A549 (cell line): Measurements from ENCODE around the gene FAM20A.

Experiments used
- CHD2 ChIP-seq: fragments of 150-350 bp; IDR thresholded peaks from 2 replicates; pipeline ENCODE4 v1.6.1; 2014; ENCODE audit warnings: low read length; ENCODE audit not compliant: partially characterized antibody
- CTCF ChIP-seq: fragments of >200 bp; sonication (Bioruptor Twin); formaldehyde crosslinking; IDR thresholded peaks from 3 replicates; pipeline ENCODE4 v1.5.1; 2016
- JUN ChIP-seq, 2 experiments: fragments of >200 bp; sonication (Bioruptor Twin); formaldehyde crosslinking; IDR thresholded peaks; 2 replicates in 1 of 2; 3 replicates in 1 of 2; pipeline ENCODE4 v1.6.1; 2016 to 2017
- KDM1A ChIP-seq: fragments of 200-600 bp; sonication (generic); IDR thresholded peaks from 2 replicates; pipeline ENCODE4 v1.6.1; 2016; ENCODE audit warnings: low read depth, mild to moderate bottlenecking
- MAZ ChIP-seq: fragments of 150-350 bp; IDR thresholded peaks from 2 replicates; pipeline ENCODE4 v1.6.1; 2014; ENCODE audit warnings: antibody characterized with exemption, low read depth, low read length, borderline replicate concordance
- NFE2L2 ChIP-seq: fragments of 150-350 bp; conservative IDR thresholded peaks from 2 replicates; pipeline ENCODE4 v1.6.1; 2014; ENCODE audit warnings: low read length
- PBX3 ChIP-seq: IDR thresholded peaks from 2 replicates; pipeline ENCODE4 v1.6.1; 2012
- POLR2A ChIP-seq: IDR thresholded peaks from 2 replicates; pipeline ENCODE4 v1.6.1; 2012; ENCODE audit warnings: mild to moderate bottlenecking, low read length
- RNF2 ChIP-seq: fragments of 200-600 bp; sonication (generic); IDR thresholded peaks from 2 replicates; pipeline ENCODE4 v1.6.1; 2016; ENCODE audit warnings: low read depth, mild to moderate bottlenecking, antibody characterized with exemption, moderate library complexity, borderline replicate concordance
- SMC3 ChIP-seq: fragments of >200 bp; sonication (Bioruptor Twin); formaldehyde crosslinking; IDR thresholded peaks from 3 replicates; pipeline ENCODE4 v1.6.1; 2018; ENCODE audit warnings: inconsistent platforms

GRCh38 chr17:68573338-68573737 lies 27.8 kb downstream of the FAM20A start:
- no peak for TF ChIP-seq POLR2A
- no peak for TF ChIP-seq KDM1A
- TF ChIP-seq CTCF = no peak
- no peak for TF ChIP-seq PBX3
- no peak for TF ChIP-seq CHD2
- TF ChIP-seq NFE2L2 = no peak
- no peak for TF ChIP-seq RNF2
- no peak for TF ChIP-seq SMC3
- TF ChIP-seq MAZ = no peak
- TF ChIP-seq JUN (IDR thresholded peaks at IDR 0.05) = no peak
